Colon (tissue), 2 donors: ENCODE data around the gene AGPAT3.

Experiments used
- FAIRE-seq: peaks from 2 replicates; lab custom pipeline; 2012; peaks lifted over from hg19 to GRCh38; lab: Jason Lieb, UNC
- donor health status: control.
- donor health status: control.

Gene AGPAT3

DNA sequence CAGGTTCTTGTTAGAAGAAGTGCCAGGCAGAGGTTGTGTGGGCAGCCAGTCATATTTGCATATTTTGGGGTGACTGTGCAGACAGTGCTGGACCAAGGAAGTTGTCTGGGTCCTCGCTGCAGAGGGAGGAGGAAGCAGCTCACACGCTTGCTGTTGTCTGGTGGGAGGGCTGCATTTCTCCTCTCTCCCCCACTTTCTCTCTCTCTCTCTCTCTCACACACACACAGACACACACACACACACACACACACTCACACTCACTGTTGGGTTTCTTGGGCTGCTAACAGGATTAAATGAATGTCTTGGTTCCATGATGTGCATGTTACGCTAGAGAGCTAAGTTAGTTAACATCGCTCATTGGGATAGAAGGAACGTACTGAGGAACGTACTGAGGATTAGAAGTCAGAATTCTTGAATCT is 72.9 kb downstream of the AGPAT3 start:
- FAIRE-seq, result no peak

- no peak for FAIRE-seq
Observed at GRCh38 chr21:43938751-43939442, 73.9 kb downstream of the AGPAT3 start.

GRCh38 chr21:43939443-43940328 is 74.7 kb downstream of the AGPAT3 start:
- FAIRE-seq, result no peak

DNA sequence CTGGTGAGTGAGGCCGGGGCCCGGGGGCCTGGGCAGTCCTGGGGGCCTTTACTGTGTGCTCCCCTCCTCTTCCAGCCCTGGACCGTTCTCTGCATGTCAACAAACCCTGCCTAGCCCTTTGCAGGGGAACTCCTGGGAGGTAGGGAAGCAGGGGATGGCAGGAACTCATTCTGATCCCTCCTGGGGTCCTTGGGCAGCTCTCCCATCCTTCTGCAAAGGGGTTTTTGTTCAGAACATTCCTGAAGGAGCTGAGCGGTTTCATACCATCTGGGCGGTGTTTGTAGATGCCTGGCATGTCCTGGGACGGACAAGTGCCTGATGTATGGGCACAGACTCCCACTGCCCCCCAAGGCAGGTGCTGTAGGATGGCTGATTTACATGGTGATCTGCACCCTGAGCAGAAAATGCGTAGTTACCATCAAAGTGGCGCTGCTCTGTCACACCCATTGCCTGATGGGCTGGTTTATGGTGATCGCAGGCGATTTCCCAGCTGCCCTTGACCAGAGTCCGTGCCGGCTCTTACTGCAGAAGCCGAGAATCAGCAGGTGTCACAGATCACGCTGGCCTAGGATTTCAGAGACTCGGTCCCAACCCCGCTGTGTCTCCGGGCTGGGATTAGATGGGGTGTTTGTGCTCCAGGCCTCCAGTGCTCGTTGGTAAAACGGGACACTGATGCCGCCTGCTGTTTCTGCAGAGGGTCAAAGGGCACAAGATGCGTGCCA is 75.5 kb downstream of the AGPAT3 start:
- no peak for FAIRE-seq

GRCh38 chr21:43942201-43942600 is 77.2 kb downstream of the AGPAT3 start:
- FAIRE-seq, result no peak

GRCh38 chr21:43942621-43943020 is 77.6 kb downstream of the AGPAT3 start:
- FAIRE-seq, result no peak

- no peak for FAIRE-seq
Observed at GRCh38 chr21:43943512-43944077, 78.6 kb downstream of the AGPAT3 start.

DNA sequence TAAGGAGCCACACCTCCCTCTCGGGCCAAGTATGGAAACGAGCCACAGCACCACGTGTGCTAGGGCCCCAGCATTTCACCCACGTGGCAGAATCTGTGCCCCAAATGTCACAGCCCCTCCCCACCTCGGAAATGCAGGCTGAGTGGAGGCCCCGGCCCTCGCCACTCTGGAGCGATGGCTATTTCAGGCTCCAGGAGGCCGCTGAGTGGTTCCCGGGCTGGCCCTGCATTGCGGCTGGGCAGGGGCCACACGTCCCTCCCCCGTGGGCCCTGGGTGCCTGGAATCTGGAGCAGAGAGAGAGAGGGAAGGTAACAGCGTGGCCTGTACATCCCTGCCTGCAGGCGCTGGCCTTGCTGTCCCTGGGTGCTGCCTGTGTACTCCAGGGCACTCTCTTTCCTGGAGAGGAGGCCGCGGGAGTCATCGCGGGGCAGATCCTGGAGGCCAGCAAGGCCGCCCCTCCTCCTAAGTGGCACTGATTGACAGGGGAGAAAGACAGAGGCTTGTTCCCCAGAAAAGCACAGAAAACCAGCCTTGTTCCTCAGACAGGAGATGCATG is 79.1 kb downstream of the AGPAT3 start:
- no peak for FAIRE-seq

- no peak for FAIRE-seq
Observed at GRCh38 chr21:43944757-43945156, 79.7 kb downstream of the AGPAT3 start.

DNA sequence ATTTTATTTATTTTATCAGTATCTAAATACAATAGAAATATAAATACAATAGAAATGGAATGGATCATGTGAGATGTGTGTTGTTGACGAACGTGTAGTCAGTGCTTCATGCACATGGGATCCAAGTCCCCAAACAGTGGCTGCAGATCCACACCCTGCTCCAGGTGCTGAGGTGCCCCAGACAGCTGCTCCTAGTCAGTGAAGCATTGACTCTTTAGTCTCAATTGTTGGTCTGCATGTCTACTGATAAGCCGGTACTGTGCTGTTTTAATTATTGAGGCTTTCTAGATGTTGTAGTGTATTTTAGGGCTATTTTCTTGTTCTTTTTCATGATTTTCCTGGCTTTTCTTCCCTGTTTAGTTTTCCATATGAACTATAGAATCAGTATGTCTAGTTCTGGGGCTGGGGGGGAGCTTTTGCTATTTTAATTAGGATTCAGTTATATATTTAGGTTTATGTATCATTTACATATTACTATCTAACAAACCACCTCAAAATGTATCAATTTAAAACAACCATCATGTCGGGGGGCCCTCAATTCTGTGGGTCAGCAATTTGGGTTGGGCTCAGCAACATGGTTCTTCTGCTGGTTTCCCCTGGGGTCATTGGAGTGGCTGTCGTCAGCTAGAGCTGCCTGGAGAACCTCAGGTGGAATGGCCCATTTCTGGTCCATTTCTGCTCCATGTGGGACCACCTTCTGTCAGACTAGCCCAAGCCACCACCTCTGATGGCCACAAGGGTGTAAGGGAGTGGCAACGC is 83.9 kb downstream of the AGPAT3 start:
- no peak for FAIRE-seq

GRCh38 chr21:43949499-43950208 is 84.6 kb downstream of the AGPAT3 start:
- no peak for FAIRE-seq

DNA sequence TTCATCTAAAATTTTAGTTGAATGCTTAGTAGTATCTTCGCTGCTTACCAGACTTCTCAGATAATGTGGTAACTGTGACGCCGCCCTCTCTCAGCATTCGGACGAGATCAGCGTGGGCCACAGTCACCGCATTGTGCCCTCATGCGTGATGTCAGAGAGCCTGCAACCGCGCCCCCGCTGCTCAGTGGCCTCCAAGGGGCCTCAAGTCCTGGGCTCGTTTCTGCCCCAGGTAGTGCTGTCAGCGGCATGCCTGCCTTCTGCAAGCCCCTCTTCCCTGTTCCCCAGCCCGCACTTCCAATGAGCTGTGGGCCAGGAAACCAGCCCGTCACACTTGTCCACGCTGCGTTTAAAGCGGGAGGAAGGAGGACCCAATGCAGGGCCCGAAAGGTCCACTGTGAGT is 85.5 kb downstream of the AGPAT3 start:
- FAIRE-seq, result no peak

GRCh38 chr21:43950936-43951335 is 85.9 kb downstream of the AGPAT3 start:
- FAIRE-seq, result no peak

- no peak for FAIRE-seq
Observed at GRCh38 chr21:43951911-43952703, 87.1 kb downstream of the AGPAT3 start.

GRCh38 chr21:43953021-43953420 is 88.0 kb downstream of the AGPAT3 start:
- no peak for FAIRE-seq

GRCh38 chr21:43954042-43954441 is 89.0 kb downstream of the AGPAT3 start:
- FAIRE-seq, result no peak

DNA sequence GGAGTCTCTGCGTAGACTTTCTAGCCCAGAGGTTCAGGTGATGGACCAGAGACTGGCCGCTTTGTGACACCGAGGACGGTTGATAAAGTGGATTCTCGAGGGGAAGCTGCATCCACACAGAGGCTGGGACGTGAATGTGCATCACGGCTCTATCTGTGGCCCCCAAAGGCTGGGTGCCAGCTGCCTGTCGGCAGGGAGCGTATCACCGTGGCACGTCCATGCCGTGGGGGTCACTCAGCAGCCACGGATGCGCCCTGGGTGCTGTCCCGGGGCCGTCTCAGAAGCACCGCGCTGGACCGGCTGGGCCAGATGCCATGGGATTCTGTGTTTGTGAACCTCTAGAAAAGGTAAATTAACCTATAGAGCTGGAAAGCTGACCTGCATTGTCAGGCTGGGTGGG is 89.9 kb downstream of the AGPAT3 start:
- FAIRE-seq, result no peak

DNA sequence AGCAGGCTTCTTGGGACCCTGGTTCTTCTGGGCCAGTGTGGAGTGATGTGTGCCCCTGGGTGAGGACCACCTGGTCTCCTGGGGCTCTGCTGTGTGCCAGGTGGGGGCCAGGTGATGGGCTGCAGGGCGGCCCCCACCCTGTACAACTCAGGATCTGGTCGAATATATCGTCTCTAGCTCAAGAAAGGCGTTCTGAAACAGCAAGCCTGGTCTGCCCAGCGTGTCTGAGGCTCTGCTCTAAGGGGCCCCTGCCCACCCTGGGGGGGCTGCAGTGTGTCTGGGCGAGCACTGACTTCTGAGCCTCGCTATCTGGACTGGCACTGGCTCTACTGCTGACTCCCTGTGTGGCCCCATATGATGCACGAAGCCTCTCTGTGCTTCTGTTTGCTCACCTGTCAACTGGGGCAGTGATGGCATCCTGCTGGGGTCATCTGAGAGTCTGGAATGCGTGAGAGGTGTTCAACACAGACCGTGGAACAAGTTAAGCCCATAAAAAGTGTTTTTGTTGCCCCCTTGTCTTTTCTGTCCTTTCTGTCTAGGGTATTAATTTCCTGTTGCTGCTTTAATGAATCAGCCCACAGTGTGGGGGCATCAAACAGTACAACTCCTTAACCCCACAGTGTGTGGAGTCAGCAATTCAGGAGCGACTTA is 91.1 kb downstream of the AGPAT3 start:
- no peak for FAIRE-seq

GRCh38 chr21:43956670-43957035 is 91.6 kb downstream of the AGPAT3 start:
- FAIRE-seq, result no peak
